Muscle of leg (tissue), 11 donors: ENCODE data around the gene SPNS1. TPM values are rescaled to one million over a fixed set of nuclear protein-coding genes. Genes with fewer than 3 reads are reported as not detected.
"Not testable (repeated sequence)": the region's sequence is repeated elsewhere in the genome, so short reads cannot be mapped to it uniquely, and the experiment has no call there.

ENCODE experiments used
- DNase-seq: peaks from one replicate; pipeline ENCODE4 v3.0.0; 2013
- H3K27ac ChIP-seq: one replicate; pipeline ENCODE4 v1.5.1; 2013; ENCODE audit warnings: mild to moderate bottlenecking, low read length, control low read depth
- H3K27me3 ChIP-seq: one replicate; pipeline ENCODE4 v1.6.1; 2013; ENCODE audit warnings: low read length; ENCODE audit not compliant: control insufficient read depth, insufficient read depth
- H3K36me3 ChIP-seq: one replicate; pipeline ENCODE4 v1.6.1; 2013; ENCODE audit warnings: low read length; ENCODE audit not compliant: control insufficient read depth, insufficient read depth
- H3K4me1 ChIP-seq: one replicate; pipeline ENCODE4 v1.6.1; 2013; ENCODE audit warnings: low read length; ENCODE audit not compliant: control insufficient read depth, insufficient read depth
- H3K4me3 ChIP-seq: one replicate; pipeline ENCODE4 v1.5.1; 2013; ENCODE audit warnings: low read length, control low read depth
- H3K9me3 ChIP-seq: replicated peaks from 2 replicates; pipeline ENCODE4 v1.6.1; 2013; ENCODE audit warnings: low read depth, low read length; ENCODE audit not compliant: control insufficient read depth
- WGBS: methylation state at CpG from one replicate; pipeline ENCODE4 v1.1.5; 2013; ENCODE audit warnings: missing lambda C conversion rate; ENCODE audit not compliant: insufficient coverage; 5-methylcytosine and 5-hydroxymethylcytosine counted together
- polyA plus RNA-seq, 8 donors: library from polyadenylated mRNA; unstranded; fragments of 120-200 nt; gene quantifications; one replicate each; pipeline versions ENCODE4 v1.2.1 to v1.2.3, GENCODE V29; 2013; ENCODE audit warnings: inconsistent platforms in 1 of 8, low replicate concordance in 1 of 8; ENCODE audit not compliant: insufficient read length in 8 of 8, insufficient read depth in 1 of 8
- total RNA-seq: library from RNA; stranded (reverse); fragments of 120-200 nt; gene quantifications from one replicate; pipeline ENCODE4 v1.2.4, GENCODE V29; 2013

Gene SPNS1
- total and polyA plus RNA-seq, 9 donors, result 12.0 to 33.6 (median 28.6) TPM

- H3K36me3 ChIP-seq, result peaks cover 40% of the 10 kb centered on the region
- H3K4me1 ChIP-seq, result no peaks in the 10 kb centered on the region
- H3K27ac ChIP-seq, result no peak overlapping the region
- H3K4me3 ChIP-seq, result no peak overlapping the region
- WGBS, result 93% methylated on average over 8 of the region's 13 CpGs
- no peak for DNase-seq
- H3K9me3 ChIP-seq, result peaks cover 10% of the 10 kb centered on the region
- H3K27me3 ChIP-seq, result no peaks in the 10 kb centered on the region
Measured at GRCh38 chr16:28986492-28986891, 11.9 kb downstream of the SPNS1 start.

GRCh38 chr16:28987170-28987853 lies 12.7 kb downstream of the SPNS1 start:
- WGBS, result 96% methylated on average over 3 of the region's 4 CpGs
- no peaks in the 10 kb centered on the region for H3K4me1 ChIP-seq
- no peaks in the 10 kb centered on the region for H3K27me3 ChIP-seq
- H3K27ac ChIP-seq, result no peak overlapping the region
- H3K9me3 ChIP-seq, result peaks cover 10% of the 10 kb centered on the region
- H3K36me3 ChIP-seq, result peaks cover 33% of the 10 kb centered on the region
- no peak overlapping the region for H3K4me3 ChIP-seq
- no peak for DNase-seq

- Histone ChIP-seq H3K9me3 (peaks cover 10% of the 10 kb centered on the region), H3K27me3 (no peaks in the 10 kb centered on the region), H3K36me3 (peaks cover 22% of the 10 kb centered on the region), H3K4me1 (no peaks in the 10 kb centered on the region), H3K27ac (no peak overlapping the region), H3K4me3 (no peak overlapping the region)
- no peak for DNase-seq
- WGBS, result 96% methylated on average over 14 of the region's 14 CpGs
Measured at GRCh38 chr16:28989363-28989762, 14.8 kb downstream of the SPNS1 start.

- no peak for DNase-seq
- Histone ChIP-seq H3K27ac (no peak overlapping the region), H3K4me3 (no peak overlapping the region), H3K4me1 (no peaks in the 10 kb centered on the region), H3K27me3 (no peaks in the 10 kb centered on the region), H3K36me3 (peaks cover 22% of the 10 kb centered on the region), H3K9me3 (peaks cover 10% of the 10 kb centered on the region)
- 90% methylated on average over 7 of the region's 11 CpGs for WGBS
Measured at GRCh38 chr16:28990375-28991040, 15.9 kb downstream of the SPNS1 start.

- 64% methylated on average over 6 of the region's 8 CpGs for WGBS
- Histone ChIP-seq H3K4me1 (no peaks in the 10 kb centered on the region), H3K9me3 (peaks cover 8% of the 10 kb centered on the region)
Measured at GRCh38 chr16:28991687-28992086, 17.1 kb downstream of the SPNS1 start.

GRCh38 chr16:28992496-28992895 lies 17.9 kb downstream of the SPNS1 start:
- peaks cover 7% of the 10 kb centered on the region for H3K36me3 ChIP-seq
- 83% methylated on average over 3 of the region's 10 CpGs for WGBS

More at GRCh38 chr16:28991687-28992086, 17.1 kb downstream of the SPNS1 start:
- DNase-seq, result no peak
- H3K36me3 ChIP-seq, result peaks cover 15% of the 10 kb centered on the region
- no peak overlapping the region for H3K4me3 ChIP-seq
- H3K27me3 ChIP-seq, result no peaks in the 10 kb centered on the region
- no peak overlapping the region for H3K27ac ChIP-seq

GRCh38 chr16:28998837-28999236 lies 24.3 kb downstream of the SPNS1 start:
- Histone ChIP-seq H3K27me3 (peaks cover 3% of the 10 kb centered on the region), H3K27ac (no peak overlapping the region), H3K36me3 (no peaks in the 10 kb centered on the region), H3K9me3 (no peaks in the 10 kb centered on the region), H3K4me1 (no peaks in the 10 kb centered on the region), H3K4me3 (no peak overlapping the region)
- no peak for DNase-seq
- no CpG with 5 or more reads among the region's 3 CpGs for WGBS

More at GRCh38 chr16:28992496-28992895, 17.9 kb downstream of the SPNS1 start:
- Histone ChIP-seq H3K4me1 (no peaks in the 10 kb centered on the region), H3K9me3 (no peaks in the 10 kb centered on the region), H3K27me3 (no peaks in the 10 kb centered on the region), H3K27ac (no peak overlapping the region), H3K4me3 (no peak overlapping the region)
- DNase-seq, result no peak

GRCh38 chr16:28999577-28999976 lies 25.0 kb downstream of the SPNS1 start:
- Histone ChIP-seq H3K9me3 (no peaks in the 10 kb centered on the region), H3K36me3 (no peaks in the 10 kb centered on the region), H3K27me3 (peaks cover 3% of the 10 kb centered on the region), H3K4me1 (no peaks in the 10 kb centered on the region), H3K4me3 (no peak overlapping the region), H3K27ac (no peak overlapping the region)
- DNase-seq, result no peak
- 69% methylated on average over 4 of the region's 4 CpGs for WGBS

- no peak for DNase-seq
Measured at GRCh38 chr16:29000019-29000418, 25.4 kb downstream of the SPNS1 start.

GRCh38 chr16:29004496-29005139 lies 30.0 kb downstream of the SPNS1 start:
- H3K27ac ChIP-seq, DNase-seq, H3K27me3 ChIP-seq, H3K4me3 ChIP-seq, H3K36me3 ChIP-seq, H3K9me3 ChIP-seq, H3K4me1 ChIP-seq: not testable (repeated sequence)
- 75% methylated on average over 7 of the region's 9 CpGs for WGBS

More at GRCh38 chr16:29000019-29000418, 25.4 kb downstream of the SPNS1 start:
- H3K27me3 ChIP-seq, result peaks cover 3% of the 10 kb centered on the region
- no peak overlapping the region for H3K27ac ChIP-seq
- H3K4me1 ChIP-seq, result no peaks in the 10 kb centered on the region
- H3K36me3 ChIP-seq, result no peaks in the 10 kb centered on the region
- H3K9me3 ChIP-seq, result no peaks in the 10 kb centered on the region
- no CpG with 5 or more reads among the region's 2 CpGs for WGBS
- H3K4me3 ChIP-seq, result no peak overlapping the region
